HepG2 (cell line): Measurements from ENCODE around the gene STX2. TPM values are rescaled to one million over a fixed set of nuclear protein-coding genes. Genes with fewer than 3 reads are reported as not detected.

Source experiments
- ATAC-seq: fragments of 200-7000 bp; cut with Tn5 transposase; 3 replicates; pipeline ENCODE4 v1.9.1; 2020; ENCODE audit warnings: mild to moderate bottlenecking, moderate library complexity
- BruUV-seq: library from RNA; stranded (reverse); fragments of 400-500 nt; replicated peaks from 2 replicates; lab custom pipeline; 2021; lab: Mats Ljungman, UMichigan
- CTCF ChIA-PET: fragments of 300-600 bp; formaldehyde crosslinking; extraction: SDS; loops from one replicate; lab custom pipeline; 2021; ENCODE audit warnings: low total read pairs, inconsistent platforms, low intra/inter-chr PET ratio; lab: Yijun Ruan, JAX
- POLR2A ChIA-PET: fragments of 350-600 bp; sonication (Branson Sonifier 250); formaldehyde crosslinking; loops from one replicate; lab custom pipeline; 2020; ENCODE audit warnings: antibody characterized with exemption, inconsistent platforms; lab: Yijun Ruan, JAX
- DNase-seq: peaks from one replicate; pipeline ENCODE4 v3.0.0-alpha.2; 2015; ENCODE audit warnings: low spot score
- FAIRE-seq: peaks from 3 replicates; lab custom pipeline; 2011; peaks lifted over from hg19 to GRCh38; lab: Jason Lieb, UNC
- H2AFZ ChIP-seq: one replicate; pipeline ENCODE4 v1.6.1; 2011; ENCODE audit warnings: low read length, inconsistent platforms
- H3K27ac ChIP-seq: fragments of 300-600 bp; 3 replicates; pipeline ENCODE4 v1.8.0; 2011; ENCODE audit warnings: mixed run types, mild to moderate bottlenecking, mixed read lengths, low read length, inconsistent platforms; ENCODE audit not compliant: insufficient read depth; ENCODE audit errors: extremely low read length
- H3K27me3 ChIP-seq, 2 experiments: fragments of 200-600 bp in 1 of 2; 2 replicates in 1 of 2; 3 replicates in 1 of 2; pipeline versions ENCODE4 v1.6.0 to v1.8.0; 2011; ENCODE audit warnings: low read length in 2 of 2, mild to moderate bottlenecking in 2 of 2, moderate library complexity in 2 of 2, inconsistent platforms in 1 of 2; ENCODE audit not compliant: insufficient read depth in 2 of 2, control insufficient read depth in 1 of 2
- H3K36me3 ChIP-seq, 2 experiments: fragments of 200-600 bp in 1 of 2; replicated peaks in 1 of 2; 2 replicates in 1 of 2; 3 replicates in 1 of 2; pipeline versions ENCODE4 v1.5.1 to v1.8.0; 2011; ENCODE audit warnings: low read length in 2 of 2, inconsistent platforms in 1 of 2; ENCODE audit not compliant: insufficient read depth in 2 of 2, control insufficient read depth in 1 of 2
- H3K4me1 ChIP-seq: 2 replicates; pipeline ENCODE4 v1.5.1; 2012; ENCODE audit warnings: low read length, inconsistent platforms; ENCODE audit not compliant: insufficient read depth
- H3K4me2 ChIP-seq: 2 replicates; pipeline ENCODE4 v1.6.0; 2011; ENCODE audit warnings: low read depth, low read length, inconsistent platforms
- H3K4me3 ChIP-seq, 3 experiments: fragments of 200-600 bp in 1 of 3; sonication (generic), shearing (Covaris generic) in 1 of 3; replicated peaks in 1 of 3; 2 replicates each; pipeline ENCODE4 v1.5.1; 2011 to 2016; ENCODE audit warnings: low read length in 3 of 3, inconsistent platforms in 2 of 3, low read depth in 2 of 3, mild to moderate bottlenecking in 2 of 3, control low read depth in 1 of 3, mixed read lengths in 1 of 3; ENCODE audit not compliant: insufficient read depth in 1 of 3
- H3K79me2 ChIP-seq: one replicate; pipeline ENCODE4 v1.6.1; 2011; ENCODE audit warnings: low read length, inconsistent platforms; ENCODE audit not compliant: insufficient read depth
- H3K9ac ChIP-seq: 2 replicates; pipeline ENCODE4 v1.6.0; 2011; ENCODE audit warnings: mild to moderate bottlenecking, low read depth, low read length, inconsistent platforms; ENCODE audit not compliant: insufficient read depth
- H3K9me3 ChIP-seq: 2 replicates; pipeline ENCODE4 v1.5.1; 2012; ENCODE audit warnings: mild to moderate bottlenecking, low read length
- H4K20me1 ChIP-seq: 2 replicates; pipeline ENCODE4 v1.6.0; 2011; ENCODE audit warnings: inconsistent platforms, mild to moderate bottlenecking, low read length, moderate library complexity; ENCODE audit not compliant: insufficient read depth
- BCL6 ChIP-seq: IDR thresholded peaks from 2 replicates; pipeline ENCODE4 v1.6.1; 2016; ENCODE audit warnings: missing genetic modification reagents, missing compliant biosample characterization
- DR1 ChIP-seq: sonication (generic); formaldehyde crosslinking; IDR thresholded peaks from 2 replicates; pipeline ENCODE4 v1.8.0; 2021; ENCODE audit warnings: mild to moderate bottlenecking, missing genetic modification reagents, inconsistent platforms
- ELF3 ChIP-seq: IDR thresholded peaks from 2 replicates; pipeline ENCODE4 v1.6.1; 2016; ENCODE audit warnings: missing genetic modification reagents, missing compliant biosample characterization
- HDAC1 ChIP-seq: sonication (generic); formaldehyde crosslinking; IDR thresholded peaks from 2 replicates; pipeline ENCODE4 v1.5.1; 2020; ENCODE audit warnings: mild to moderate bottlenecking, missing genetic modification reagents
- HNRNPL ChIP-seq: fragments of 200-400 bp; formaldehyde crosslinking; IDR thresholded peaks from 2 replicates; pipeline ENCODE4 v1.6.1; 2017; ENCODE audit warnings: mild to moderate bottlenecking, low read depth, low read length
- MTF2 ChIP-seq: sonication (generic); formaldehyde crosslinking; IDR thresholded peaks from 2 replicates; pipeline ENCODE4 v1.5.0; 2020; ENCODE audit warnings: missing genetic modification reagents, borderline replicate concordance
- SKI ChIP-seq: fragments of 450-650 bp; IDR thresholded peaks from one replicate; pipeline ENCODE4 v1.6.1; 2018; ENCODE audit warnings: mild to moderate bottlenecking; ENCODE audit not compliant: partially characterized antibody
- ZBTB7B ChIP-seq: sonication (generic); formaldehyde crosslinking; IDR thresholded peaks from 2 replicates; pipeline ENCODE4 v1.4.0; 2020; ENCODE audit warnings: missing genetic modification reagents
- ZNF17 ChIP-seq: sonication (generic); formaldehyde crosslinking; IDR thresholded peaks from 2 replicates; pipeline ENCODE4 v1.5.0; 2020; ENCODE audit warnings: mild to moderate bottlenecking, missing genetic modification reagents
- ZNF431 ChIP-seq: sonication (generic); formaldehyde crosslinking; IDR thresholded peaks from 2 replicates; pipeline ENCODE4 v1.9.0; 2022; ENCODE audit warnings: missing genetic modification reagents, low read depth, mild to moderate bottlenecking, borderline replicate concordance
- ZNF441 ChIP-seq: sonication (generic); formaldehyde crosslinking; IDR thresholded peaks from 2 replicates; pipeline ENCODE4 v1.7.0; 2021; ENCODE audit warnings: missing genetic modification reagents, borderline replicate concordance
- ZNF7 ChIP-seq: IDR thresholded peaks from 2 replicates; pipeline ENCODE4 v1.6.1; 2016; ENCODE audit warnings: missing biosample characterization, missing genetic modification reagents
- WGBS: methylation state at CpG from one replicate; pipeline ENCODE4 v1.1.6; 2017; ENCODE audit warnings: low lambda C conversion rate; 5-methylcytosine and 5-hydroxymethylcytosine counted together
- in situ Hi-C: cut with HindIII; loops from 2 replicates; pipeline ENCODE4 v1.10.0; 2017; ENCODE audit warnings: low pct_unique_long_range_greater_than_20kb; ENCODE audit not compliant: extremely low pct_ligation_motif_present
- intact Hi-C: fragments of 100-400 bp; cut with micrococcal nuclease; formaldehyde crosslinking; loops from one replicate; pipeline ENCODE4 v1.10.0; 2022; ENCODE audit not compliant: unreplicated experiment
- polyA plus RNA-seq, 8 experiments: library from polyadenylated mRNA; depleted of rRNA in 3 of 8; stranded (reverse) in 7 of 8; unstranded in 1 of 8; fragments of >200 nt; fragmentation: Illumina TruSeq in 4 of 8; extraction: Trizol in 4 of 8; gene quantifications; 2 replicates each; pipeline versions ENCODE4 v1.2.1 to v1.2.3, GENCODE V29; 2011 to 2016; ENCODE audit warnings: low read depth in 4 of 8, missing spikeins in 1 of 8, mixed read lengths in 1 of 8; ENCODE audit not compliant: insufficient read depth in 1 of 8
- total RNA-seq, 5 experiments: library from RNA; depleted of rRNA; stranded (reverse); fragments of >200 nt; fragmentation: Illumina TruSeq; extraction: Trizol; gene quantifications; 2 replicates each; pipeline ENCODE4 v1.2.3, GENCODE V29; 2016; ENCODE audit warnings: low read depth in 1 of 5
- TF ChIP-seq, protein P1 (sequence below): sonication (generic); formaldehyde crosslinking; conservative IDR thresholded peaks from 2 replicates; pipeline ENCODE4 v1.5.0; 2020; ENCODE audit warnings: missing genetic modification reagents

STX2 gene
- total and polyA plus RNA-seq, 2 of the 13 experiments (the other 11 are each of a cell fraction or from before 2014, with no cell fraction given) = 13.4 to 25.1 TPM

DNA sequence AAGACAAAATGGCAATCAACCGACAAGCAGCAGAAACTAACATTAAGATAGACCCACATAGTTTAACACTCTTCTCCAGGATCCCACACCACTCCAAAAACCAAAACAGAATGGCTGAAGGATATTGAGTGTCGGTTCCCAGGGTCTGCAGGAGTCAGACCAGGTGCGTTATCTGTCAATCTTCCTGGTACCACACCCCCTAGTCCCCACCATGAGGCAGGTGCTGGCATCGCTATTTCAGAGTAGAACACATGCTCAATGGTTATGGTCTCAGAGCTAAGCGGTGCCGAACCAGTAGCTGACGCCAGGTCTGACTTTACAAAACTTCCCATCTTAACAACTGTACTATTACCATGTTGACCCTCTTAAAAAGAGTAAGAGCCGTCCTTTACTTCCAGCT is 10.2 kb downstream of the STX2 start:
- H3K27ac ChIP-seq = no peak overlapping the region
- no peak overlapping the region for H3K4me3 ChIP-seq
- TF ChIP-seq DR1 (CRISPR knock-in tag) (no peak), ZNF431 (CRISPR knock-in tag) (no peak), ELF3 (CRISPR knock-in tag) (no peak), HNRNPL (no peak), MTF2 (CRISPR knock-in tag) (no peak), ZNF17 (CRISPR knock-in tag) (no peak), ZNF7 (no peak), SKI (no peak), ZBTB7B (no peak), HDAC1 (CRISPR knock-in tag) (no peak), ZNF441 (no peak), BCL6 (CRISPR knock-in tag) (no peak)
- TF ChIP-seq, protein P1, sequence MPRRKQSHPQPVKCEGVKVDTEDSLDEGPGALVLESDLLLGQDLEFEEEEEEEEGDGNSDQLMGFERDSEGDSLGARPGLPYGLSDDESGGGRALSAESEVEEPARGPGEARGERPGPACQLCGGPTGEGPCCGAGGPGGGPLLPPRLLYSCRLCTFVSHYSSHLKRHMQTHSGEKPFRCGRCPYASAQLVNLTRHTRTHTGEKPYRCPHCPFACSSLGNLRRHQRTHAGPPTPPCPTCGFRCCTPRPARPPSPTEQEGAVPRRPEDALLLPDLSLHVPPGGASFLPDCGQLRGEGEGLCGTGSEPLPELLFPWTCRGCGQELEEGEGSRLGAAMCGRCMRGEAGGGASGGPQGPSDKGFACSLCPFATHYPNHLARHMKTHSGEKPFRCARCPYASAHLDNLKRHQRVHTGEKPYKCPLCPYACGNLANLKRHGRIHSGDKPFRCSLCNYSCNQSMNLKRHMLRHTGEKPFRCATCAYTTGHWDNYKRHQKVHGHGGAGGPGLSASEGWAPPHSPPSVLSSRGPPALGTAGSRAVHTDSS (CRISPR knock-in tag) = no peak
- no peak overlapping the region for H3K9ac ChIP-seq
- ATAC-seq = no peak
- no peak for FAIRE-seq
- no peaks in the 10 kb centered on the region for H3K27me3 ChIP-seq
- no TSS peak for BruUV-seq
- ChIA-PET POLR2A (no interaction called here), CTCF (no interaction called here)
- H3K36me3 ChIP-seq = peaks cover 0 to 13% of the 10 kb centered on the region in 2 experiments; a peak in 2 of 5 replicates
- no peak overlapping the region for H3K4me2 ChIP-seq
- H3K9me3 ChIP-seq = no peaks in the 10 kb centered on the region
- no peak for DNase-seq
- no peaks in the 10 kb centered on the region for H4K20me1 ChIP-seq
- H3K79me2 ChIP-seq = peaks cover 11% of the 10 kb centered on the region
- WGBS = 98% methylated on average over 7 of the region's 8 CpGs
- no peak overlapping the region for H2AFZ ChIP-seq
- intact Hi-C loops = no loop called here
- in situ Hi-C loops = no loop called here
- H3K4me1 ChIP-seq = peaks cover 39% of the 10 kb centered on the region
